CD4-positive, alpha-beta memory T cell (primary cell): ENCODE results near the gene TBC1D12. TPM values are rescaled to one million over a fixed set of nuclear protein-coding genes. Genes with fewer than 3 reads are reported as not detected.

Experiments
- CTCF ChIA-PET: fragments of 350-600 bp; sonication (Branson Sonifier 250); formaldehyde crosslinking; loops from one replicate; lab custom pipeline; 2021; ENCODE audit warnings: inconsistent platforms; ENCODE audit not compliant: partially characterized antibody; lab: Charles Lee
- POLR2A ChIA-PET: fragments of 350-600 bp; sonication (Branson Sonifier 250); formaldehyde crosslinking; loops from one replicate; lab custom pipeline; 2021; ENCODE audit not compliant: partially characterized antibody; lab: Charles Lee
- DNase-seq, 5 donors: peaks; one replicate each; pipeline versions ENCODE4 v3.0.0 to v3.0.0-alpha.2; 2020 to 2022; ENCODE audit warnings: mixed read lengths in 1 of 5
- H3K27ac ChIP-seq: one replicate; pipeline ENCODE4 v1.7.0; 2013; ENCODE audit warnings: low read depth, low read length
- H3K27me3 ChIP-seq: 2 replicates; pipeline ENCODE4 v1.7.0; 2013; ENCODE audit warnings: mild to moderate bottlenecking, low read length, moderate library complexity; ENCODE audit not compliant: insufficient read depth
- H3K36me3 ChIP-seq: 2 replicates; pipeline ENCODE4 v1.7.0; 2013; ENCODE audit warnings: mild to moderate bottlenecking, low read length, moderate library complexity; ENCODE audit not compliant: insufficient read depth
- H3K4me1 ChIP-seq: 2 replicates; pipeline ENCODE4 v1.7.0; 2013; ENCODE audit warnings: mild to moderate bottlenecking, low read length, moderate library complexity; ENCODE audit not compliant: insufficient read depth
- H3K4me3 ChIP-seq, 2 donors: one replicate each; pipeline ENCODE4 v1.7.0; 2013; ENCODE audit warnings: low read length in 2 of 2, mild to moderate bottlenecking in 1 of 2
- H3K9me3 ChIP-seq, 2 donors: one replicate each; pipeline ENCODE4 v1.7.0; 2013; ENCODE audit warnings: low read length in 2 of 2, control low read depth in 1 of 2; ENCODE audit not compliant: control insufficient read depth in 1 of 2
- H3K27ac Mint-ChIP-seq, 7 donors: one replicate each; pipeline ENCODE4 v1.8.0; 2020 to 2021; ENCODE audit warnings: mixed read lengths in 7 of 7, mild to moderate bottlenecking in 6 of 7, inconsistent platforms in 3 of 7, moderate library complexity in 3 of 7
- H3K27me3 Mint-ChIP-seq, 2 donors: one replicate each; pipeline ENCODE4 v1.8.0; 2020 to 2021; ENCODE audit warnings: mixed read lengths in 2 of 2
- H3K36me3 Mint-ChIP-seq, 2 donors: one replicate each; pipeline ENCODE4 v1.8.0; 2020 to 2021; ENCODE audit warnings: mixed read lengths in 2 of 2, inconsistent platforms in 1 of 2, mild to moderate bottlenecking in 1 of 2
- H3K4me1 Mint-ChIP-seq, 4 donors: one replicate each; pipeline ENCODE4 v1.8.0; 2020 to 2021; ENCODE audit warnings: mixed read lengths in 4 of 4, mild to moderate bottlenecking in 1 of 4
- H3K4me3 Mint-ChIP-seq, 8 donors: one replicate each; pipeline ENCODE4 v1.8.0; 2020 to 2021; ENCODE audit warnings: mixed read lengths in 8 of 8, mild to moderate bottlenecking in 7 of 8, moderate library complexity in 6 of 8, inconsistent platforms in 3 of 8
- H3K9me3 Mint-ChIP-seq, 8 donors: one replicate each; pipeline ENCODE4 v1.8.0; 2020 to 2021; ENCODE audit warnings: mixed read lengths in 8 of 8, mild to moderate bottlenecking in 5 of 8, inconsistent platforms in 3 of 8, moderate library complexity in 1 of 8
- intact Hi-C: fragments of 100-400 bp; cut with micrococcal nuclease; formaldehyde crosslinking; loops from one replicate; pipeline ENCODE4 v1.15.1; 2023
- polyA plus RNA-seq, 2 donors: library from polyadenylated mRNA; unstranded; fragments of 300-500 nt; fragmentation: Illumina TruSeq; gene quantifications; one replicate each; pipeline ENCODE4 v1.2.3, GENCODE V29; 2021
- total RNA-seq, 2 experiments: library from RNA; stranded (reverse); gene quantifications; one replicate each; pipeline ENCODE4 v1.2.3, GENCODE V29; 2021

The TBC1D12 gene
- total and polyA plus RNA-seq, 4 experiments from 2014 or later, result 0.30 to 0.96 TPM; not detected in 2

DNA sequence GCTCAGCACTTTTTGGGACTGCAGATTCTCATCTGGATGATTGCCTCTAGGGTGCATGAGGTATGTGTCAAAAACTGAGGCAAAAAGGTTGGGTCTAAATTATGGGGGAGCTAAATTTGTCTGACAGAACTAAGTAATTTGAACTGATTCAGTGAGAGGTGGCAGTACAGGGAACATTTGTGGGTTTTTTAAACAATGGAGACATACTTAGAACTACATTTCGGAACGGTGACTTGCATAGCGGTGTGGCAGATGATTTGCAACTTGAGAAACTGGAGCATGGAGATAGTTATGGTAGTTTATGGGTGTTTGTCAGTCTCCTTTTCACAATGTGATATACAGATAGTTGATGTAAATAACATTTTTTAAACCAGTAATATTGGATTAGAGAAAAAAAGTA, 14.6 kb downstream of the TBC1D12 start:
- H3K9me3 ChIP-seq, result no peaks in the 10 kb centered on the region
- Mint-ChIP-seq H3K27ac (no peak overlapping the region), H3K9me3 (no peaks in the 10 kb centered on the region), H3K27me3 (peaks cover 8 to 17% of the 10 kb centered on the region in 2 donors), H3K4me1 (no peaks in the 10 kb centered on the region), H3K36me3 (no peaks in the 10 kb centered on the region), H3K4me3 (no peak overlapping the region)
- H3K4me3 ChIP-seq, result no peak overlapping the region
- no peaks in the 10 kb centered on the region for H3K36me3 ChIP-seq
- CTCF ChIA-PET, result interaction anchor here (1.5 kb wide), 1 partner anchor 27 kb away, joined by 5 read pairs; no protein-coding TSS in a partner anchor
- intact Hi-C loops, result no loop called here
- H3K27me3 ChIP-seq, result no peaks in the 10 kb centered on the region
- H3K27ac ChIP-seq, result no peak overlapping the region
- no peaks in the 10 kb centered on the region for H3K4me1 ChIP-seq
- DNase-seq, result no peak
- POLR2A ChIA-PET, result no interaction called here

DNA sequence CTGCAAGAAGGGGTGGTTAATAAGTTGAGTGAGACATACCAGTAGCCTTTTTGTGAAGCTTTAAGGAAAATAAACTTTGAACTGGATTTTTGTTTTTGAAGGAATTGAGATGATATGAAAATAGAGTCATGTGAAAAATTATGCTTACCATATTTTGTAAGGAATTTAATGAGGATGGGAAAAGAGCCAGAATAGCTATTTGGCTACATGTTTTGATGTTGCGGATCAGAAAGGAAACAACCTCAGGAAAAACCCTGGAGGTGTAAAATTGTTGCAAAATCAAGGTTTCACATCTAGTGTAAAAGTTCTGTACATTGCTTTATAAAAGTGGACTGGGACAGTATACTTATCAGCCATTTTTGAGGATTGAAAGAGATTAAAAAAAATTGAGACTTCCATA, 15.0 kb downstream of the TBC1D12 start:
- no peaks in the 10 kb centered on the region for H3K4me1 ChIP-seq
- Mint-ChIP-seq H3K27me3 (peaks cover 8 to 14% of the 10 kb centered on the region in 2 donors), H3K4me3 (no peak overlapping the region), H3K27ac (no peak overlapping the region), H3K9me3 (no peaks in the 10 kb centered on the region), H3K4me1 (no peaks in the 10 kb centered on the region), H3K36me3 (no peaks in the 10 kb centered on the region)
- H3K4me3 ChIP-seq, result no peak overlapping the region
- ChIA-PET CTCF (no interaction called here), POLR2A (no interaction called here)
- H3K9me3 ChIP-seq, result no peaks in the 10 kb centered on the region
- no peaks in the 10 kb centered on the region for H3K27me3 ChIP-seq
- intact Hi-C loops, result no loop called here
- H3K36me3 ChIP-seq, result no peaks in the 10 kb centered on the region
- no peak for DNase-seq
- no peak overlapping the region for H3K27ac ChIP-seq

DNA sequence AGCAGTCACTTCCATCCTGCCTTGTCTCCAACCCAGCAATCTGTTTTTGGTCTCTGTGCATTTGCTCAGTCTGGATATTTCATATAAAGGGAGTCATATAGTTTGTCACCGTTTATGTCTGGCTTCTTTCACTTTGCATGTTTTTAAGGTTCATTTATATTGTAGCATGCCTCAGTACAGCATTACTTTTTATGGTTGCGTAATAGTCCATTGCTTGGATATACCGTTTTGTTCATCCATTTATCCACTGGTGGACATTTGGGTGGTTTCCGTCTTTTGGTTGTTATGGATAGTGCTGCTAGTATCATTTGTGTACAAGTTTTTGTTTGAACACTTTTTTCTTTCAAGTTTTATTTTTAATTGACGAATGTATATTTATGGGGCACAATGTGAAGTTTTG, 18.2 kb downstream of the TBC1D12 start:
- Mint-ChIP-seq H3K4me3 (no peak overlapping the region), H3K27me3 (peaks cover 11 to 14% of the 10 kb centered on the region in 2 donors), H3K27ac (no peak overlapping the region), H3K36me3 (no peaks in the 10 kb centered on the region), H3K9me3 (peaks cover 0 to 8% (median 5%) of the 10 kb centered on the region in 8 donors), H3K4me1 (no peaks in the 10 kb centered on the region)
- H3K27ac ChIP-seq, result no peak overlapping the region
- POLR2A ChIA-PET, result no interaction called here
- no peak overlapping the region for H3K4me3 ChIP-seq
- no peak for DNase-seq
- H3K9me3 ChIP-seq, result no peaks in the 10 kb centered on the region
- H3K36me3 ChIP-seq, result no peaks in the 10 kb centered on the region
- H3K4me1 ChIP-seq, result no peaks in the 10 kb centered on the region
- CTCF ChIA-PET, result no interaction called here
- H3K27me3 ChIP-seq, result no peaks in the 10 kb centered on the region
- intact Hi-C loops, result no loop called here

DNA sequence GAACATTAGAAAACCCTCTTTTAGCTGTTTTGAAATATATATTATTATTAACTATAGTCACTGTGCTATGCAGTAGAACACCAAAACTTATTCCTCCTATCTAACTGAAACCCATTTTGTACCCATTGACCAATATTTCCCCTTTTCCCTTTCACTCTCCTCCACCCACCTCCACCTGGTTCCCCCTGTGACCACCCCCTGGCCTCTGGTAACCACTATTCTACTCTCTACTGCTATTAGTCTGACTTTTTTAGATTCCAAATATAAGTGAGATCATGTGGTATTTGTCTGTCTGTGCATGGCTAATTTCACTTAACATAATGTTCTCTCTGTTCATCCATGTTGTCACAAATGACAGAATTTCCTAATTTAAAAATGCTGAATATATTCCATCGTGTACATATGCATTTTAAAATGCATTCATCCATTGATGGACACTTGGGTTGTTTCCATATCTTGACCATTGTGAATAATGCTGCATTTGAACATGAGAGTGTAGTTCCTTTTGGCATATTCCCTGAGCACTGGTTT, 18.7 kb downstream of the TBC1D12 start:
- H3K4me1 Mint-ChIP-seq, result no peaks in the 10 kb centered on the region
- peaks cover 9 to 12% of the 10 kb centered on the region in 2 donors for H3K27me3 Mint-ChIP-seq
- Histone ChIP-seq H3K4me3 (no peak overlapping the region), H3K36me3 (no peaks in the 10 kb centered on the region), H3K27ac (no peak overlapping the region), H3K4me1 (no peaks in the 10 kb centered on the region), H3K9me3 (no peaks in the 10 kb centered on the region), H3K27me3 (no peaks in the 10 kb centered on the region)
- no peak overlapping the region for H3K4me3 Mint-ChIP-seq
- no peak overlapping the region for H3K27ac Mint-ChIP-seq
- intact Hi-C loops, result no loop called here
- DNase-seq, result no peak
- CTCF ChIA-PET, result no interaction called here
- POLR2A ChIA-PET, result no interaction called here
- no peaks in the 10 kb centered on the region for H3K36me3 Mint-ChIP-seq
- H3K9me3 Mint-ChIP-seq, result peaks cover 0 to 12% (median 6%) of the 10 kb centered on the region in 8 donors

DNA sequence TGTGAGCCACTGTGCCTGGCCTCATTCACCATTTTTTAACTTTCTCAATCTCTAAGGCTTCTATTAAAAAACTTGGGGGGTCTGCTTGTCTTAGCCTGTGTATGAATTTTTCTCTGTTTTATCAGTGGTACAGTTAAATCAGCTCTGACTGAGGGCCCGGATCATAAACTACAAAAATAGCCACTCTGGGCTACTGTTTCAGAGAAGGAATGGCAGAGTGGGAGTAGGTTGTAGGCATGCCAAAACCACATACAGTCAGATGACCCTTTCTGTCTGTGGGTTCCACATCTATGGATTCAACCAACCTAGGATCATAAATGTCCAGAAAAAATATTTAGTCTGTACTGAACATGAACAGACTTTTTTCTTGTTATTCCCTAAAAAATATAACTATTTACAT, 21.3 kb downstream of the TBC1D12 start:
- POLR2A ChIA-PET, result no interaction called here

DNA sequence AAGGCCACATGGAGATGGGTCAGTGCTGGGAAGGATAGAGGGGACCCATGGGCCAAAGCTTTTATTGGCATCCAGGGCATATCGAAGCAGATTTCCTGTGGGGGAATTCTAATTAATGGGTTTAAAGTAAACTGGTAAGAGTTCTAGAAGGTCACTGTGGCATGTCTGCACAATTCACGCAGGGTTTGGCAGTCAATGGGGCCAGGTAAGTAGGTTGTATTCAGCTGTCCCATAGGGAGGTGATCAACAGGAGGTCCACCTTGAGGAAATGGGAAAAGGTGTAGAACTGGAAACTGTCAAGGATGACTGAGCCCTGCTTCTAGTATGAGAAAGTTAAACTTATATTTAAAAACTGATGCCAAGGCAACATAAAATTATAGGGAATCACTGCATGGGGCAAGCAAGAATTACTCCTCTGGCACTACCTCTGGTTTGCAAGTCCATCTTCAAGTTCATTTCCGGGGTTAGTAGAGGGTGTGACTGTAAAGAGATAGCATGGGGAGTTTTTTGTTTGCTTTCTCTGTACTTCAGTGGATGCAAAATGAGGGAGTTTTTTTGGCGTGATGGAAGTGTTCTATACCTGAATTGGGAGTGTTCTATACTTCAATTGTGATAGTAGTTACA, 22.5 kb downstream of the TBC1D12 start:
- Histone ChIP-seq H3K9me3 (no peaks in the 10 kb centered on the region), H3K4me1 (no peaks in the 10 kb centered on the region), H3K27me3 (no peaks in the 10 kb centered on the region), H3K36me3 (no peaks in the 10 kb centered on the region), H3K4me3 (no peak overlapping the region), H3K27ac (no peak overlapping the region)
- no peak for DNase-seq
- peaks cover 9 to 11% of the 10 kb centered on the region in 2 donors for H3K27me3 Mint-ChIP-seq
- H3K4me1 Mint-ChIP-seq, result no peaks in the 10 kb centered on the region
- H3K36me3 Mint-ChIP-seq, result no peaks in the 10 kb centered on the region
- H3K27ac Mint-ChIP-seq, result no peak overlapping the region
- POLR2A ChIA-PET, result no interaction called here
- H3K4me3 Mint-ChIP-seq, result no peak overlapping the region
- CTCF ChIA-PET, result no interaction called here
- intact Hi-C loops, result no loop called here
- peaks cover 0 to 19% (median 10%) of the 10 kb centered on the region in 8 donors for H3K9me3 Mint-ChIP-seq

More for the DNA sequence above, 21.3 kb downstream of the TBC1D12 start:
- H3K4me1 Mint-ChIP-seq, result no peaks in the 10 kb centered on the region
- CTCF ChIA-PET, result no interaction called here
- H3K27me3 Mint-ChIP-seq, result peaks cover 9 to 11% of the 10 kb centered on the region in 2 donors
- DNase-seq, result no peak
- H3K4me3 Mint-ChIP-seq, result no peak overlapping the region
- intact Hi-C loops, result no loop called here
- H3K4me1 ChIP-seq, result no peaks in the 10 kb centered on the region
- no peaks in the 10 kb centered on the region for H3K27me3 ChIP-seq
- H3K9me3 Mint-ChIP-seq, result peaks cover 0 to 19% (median 10%) of the 10 kb centered on the region in 8 donors
- no peaks in the 10 kb centered on the region for H3K9me3 ChIP-seq
- H3K27ac ChIP-seq, result no peak overlapping the region
- no peak overlapping the region for H3K27ac Mint-ChIP-seq
- no peak overlapping the region for H3K4me3 ChIP-seq
- H3K36me3 Mint-ChIP-seq, result no peaks in the 10 kb centered on the region
- no peaks in the 10 kb centered on the region for H3K36me3 ChIP-seq

DNA sequence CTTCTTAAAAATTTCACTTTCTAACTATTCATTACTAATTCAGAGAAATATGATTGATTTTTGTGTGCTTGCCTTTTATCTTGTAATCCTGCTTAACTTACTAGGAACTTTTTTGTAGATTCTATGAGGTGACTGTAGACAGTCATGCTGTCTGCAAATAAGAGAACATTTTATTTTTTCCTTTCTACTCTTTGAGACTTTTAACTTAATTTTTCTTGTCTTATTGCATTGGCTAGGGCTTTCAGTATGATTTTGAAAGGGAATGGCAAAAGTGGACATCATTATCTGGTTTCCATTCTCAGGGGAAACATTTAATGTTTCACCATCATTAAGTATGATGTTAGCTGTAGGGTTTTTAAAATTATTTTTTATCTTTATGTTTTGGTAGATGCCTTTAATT, 23.6 kb downstream of the TBC1D12 start:
- H3K4me1 ChIP-seq, result no peaks in the 10 kb centered on the region
- CTCF ChIA-PET, result no interaction called here
- intact Hi-C loops, result no loop called here
- H3K4me3 ChIP-seq, result no peak overlapping the region
- POLR2A ChIA-PET, result no interaction called here
- H3K36me3 Mint-ChIP-seq, result no peaks in the 10 kb centered on the region
- H3K27ac Mint-ChIP-seq, result no peak overlapping the region
- H3K36me3 ChIP-seq, result no peaks in the 10 kb centered on the region
- no peak overlapping the region for H3K4me3 Mint-ChIP-seq
- no peaks in the 10 kb centered on the region for H3K9me3 ChIP-seq
- H3K27me3 ChIP-seq, result no peaks in the 10 kb centered on the region
- H3K27me3 Mint-ChIP-seq, result peaks cover 13% of the 10 kb centered on the region in 2 donors
- DNase-seq, result no peak
- no peaks in the 10 kb centered on the region for H3K4me1 Mint-ChIP-seq
- H3K27ac ChIP-seq, result no peak overlapping the region
- peaks cover 0 to 19% (median 10%) of the 10 kb centered on the region in 8 donors for H3K9me3 Mint-ChIP-seq
